ENCODE measurements around the gene PLCB4.

GRCh38 chr20:9444921-9445320 lies 376.0 kb downstream of the PLCB4 start:
- TF ChIP-seq, protein P1, sequence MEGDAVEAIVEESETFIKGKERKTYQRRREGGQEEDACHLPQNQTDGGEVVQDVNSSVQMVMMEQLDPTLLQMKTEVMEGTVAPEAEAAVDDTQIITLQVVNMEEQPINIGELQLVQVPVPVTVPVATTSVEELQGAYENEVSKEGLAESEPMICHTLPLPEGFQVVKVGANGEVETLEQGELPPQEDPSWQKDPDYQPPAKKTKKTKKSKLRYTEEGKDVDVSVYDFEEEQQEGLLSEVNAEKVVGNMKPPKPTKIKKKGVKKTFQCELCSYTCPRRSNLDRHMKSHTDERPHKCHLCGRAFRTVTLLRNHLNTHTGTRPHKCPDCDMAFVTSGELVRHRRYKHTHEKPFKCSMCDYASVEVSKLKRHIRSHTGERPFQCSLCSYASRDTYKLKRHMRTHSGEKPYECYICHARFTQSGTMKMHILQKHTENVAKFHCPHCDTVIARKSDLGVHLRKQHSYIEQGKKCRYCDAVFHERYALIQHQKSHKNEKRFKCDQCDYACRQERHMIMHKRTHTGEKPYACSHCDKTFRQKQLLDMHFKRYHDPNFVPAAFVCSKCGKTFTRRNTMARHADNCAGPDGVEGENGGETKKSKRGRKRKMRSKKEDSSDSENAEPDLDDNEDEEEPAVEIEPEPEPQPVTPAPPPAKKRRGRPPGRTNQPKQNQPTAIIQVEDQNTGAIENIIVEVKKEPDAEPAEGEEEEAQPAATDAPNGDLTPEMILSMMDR (optimal IDR thresholded peaks at IDR 0.05 in 1 of 3, IDR thresholded peaks at IDR 0.05 in 1 of 3, conservative IDR thresholded peaks at IDR 0.05 in 1 of 3; ENCODE audit: extremely low read depth in 1 of 3, insufficient read depth in 2 of 3, low read length in 3 of 3) = no peak
- no peak for TF ChIP-seq EZH2 (IDR thresholded peaks at IDR 0.05; ENCODE audit: low read length)
